ENCODE measurements around the gene RAP2B. TPM values are rescaled to one million over a fixed set of nuclear protein-coding genes. Genes with fewer than 3 reads are reported as not detected.
"Not testable (repeated sequence)": the region's sequence is repeated elsewhere in the genome, so short reads cannot be mapped to it uniquely, and the experiment has no call there.

Gene RAP2B
- polyA plus RNA-seq (ENCODE audit: insufficient read length in 10 of 10): 1 to 10 TPM; 5.3 to 9.9 (median 6.8) TPM
- long read RNA-seq, donor 1, full-length matches to known transcripts: 49 of 49 reads
- long read RNA-seq, donor 1, partial matches to known transcripts: 0 of 49 reads
- long read RNA-seq, donor 1, other reads (novel, unspliced or antisense): 0 of 49 reads
- long read RNA-seq, donor 2, full-length matches to known transcripts: 29 of 29 reads
- long read RNA-seq, donor 2, partial matches to known transcripts: 0 of 29 reads
- long read RNA-seq, donor 2, other reads (novel, unspliced or antisense): 0 of 29 reads
- long read RNA-seq, donor 3: 0 reads
- long read RNA-seq, donor 4, full-length matches to known transcripts: 45 of 45 reads
- long read RNA-seq, donor 4, partial matches to known transcripts: 0 of 45 reads
- long read RNA-seq, donor 4, other reads (novel, unspliced or antisense): 0 of 45 reads
- long read RNA-seq, donor 5, full-length matches to known transcripts: 29 of 29 reads
- long read RNA-seq, donor 5, partial matches to known transcripts: 0 of 29 reads
- long read RNA-seq, donor 5, other reads (novel, unspliced or antisense): 0 of 29 reads
- long read RNA-seq, donor 6, full-length matches to known transcripts: 67 of 67 reads
- long read RNA-seq, donor 6, partial matches to known transcripts: 0 of 67 reads
- long read RNA-seq, donor 6, other reads (novel, unspliced or antisense): 0 of 67 reads
- long read RNA-seq, donor 7, full-length matches to known transcripts: 27 of 27 reads
- long read RNA-seq, donor 7, partial matches to known transcripts: 0 of 27 reads
- long read RNA-seq, donor 7, other reads (novel, unspliced or antisense): 0 of 27 reads
- long read RNA-seq, donor 8, full-length matches to known transcripts: 61 of 61 reads
- long read RNA-seq, donor 8, partial matches to known transcripts: 0 of 61 reads
- long read RNA-seq, donor 8, other reads (novel, unspliced or antisense): 0 of 61 reads
- long read RNA-seq, donor 9, full-length matches to known transcripts: 3 of 3 reads
- long read RNA-seq, donor 9, partial matches to known transcripts: 0 of 3 reads
- long read RNA-seq, donor 9, other reads (novel, unspliced or antisense): 0 of 3 reads

GRCh38 chr3:153161714-153162512, at the start of gene RAP2B:
TSS of gene RAP2B (plus strand) at chr3:153162226. CDS start at chr3:153162694, 468 bp downstream.
- DNase-seq: peak; percentile 96 to 98 (median 97)

- no peak for DNase-seq
Observed at GRCh38 chr3:153113541-153113940, 48.5 kb upstream of the RAP2B start.

- DNase-seq: not testable (repeated sequence)
Observed at GRCh38 chr3:153114270-153114669, 47.8 kb upstream of the RAP2B start.

- no peak for DNase-seq
Observed at GRCh38 chr3:153115326-153115725, 46.7 kb upstream of the RAP2B start.

- no peak for DNase-seq
Observed at GRCh38 chr3:153127788-153128187, 34.2 kb upstream of the RAP2B start.

- DNase-seq: no peak
Observed at GRCh38 chr3:153129426-153129825, 32.6 kb upstream of the RAP2B start.

GRCh38 chr3:153129866-153130265, 32.2 kb upstream of the RAP2B start:
- DNase-seq: no peak

- DNase-seq: peak in 1 of 3 donors; percentile 78
Observed at GRCh38 chr3:153130312-153130977, 31.6 kb upstream of the RAP2B start.

GRCh38 chr3:153137626-153138025, 24.4 kb upstream of the RAP2B start:
- no peak for DNase-seq

GRCh38 chr3:153138276-153139210, 23.5 kb upstream of the RAP2B start:
- peak; percentile 13 to 66 (median 44) for DNase-seq

GRCh38 chr3:153142961-153143360, 19.1 kb upstream of the RAP2B start:
- no peak for DNase-seq

- no peak for DNase-seq
Observed at GRCh38 chr3:153144071-153144470, 18.0 kb upstream of the RAP2B start.

- DNase-seq: peak in 1 of 3 donors; percentile 39
Observed at GRCh38 chr3:153144779-153145178, 17.2 kb upstream of the RAP2B start.

- no peak for DNase-seq
Observed at GRCh38 chr3:153145454-153145853, 16.6 kb upstream of the RAP2B start.

- DNase-seq: no peak
Observed at GRCh38 chr3:153146191-153147053, 15.6 kb upstream of the RAP2B start.

- DNase-seq: no peak
Observed at GRCh38 chr3:153150991-153151390, 11.0 kb upstream of the RAP2B start.

- DNase-seq: not testable (repeated sequence)
Observed at GRCh38 chr3:153155786-153156185, 6.2 kb upstream of the RAP2B start.

- no peak for DNase-seq
Observed at GRCh38 chr3:153158189-153158588, 3.8 kb upstream of the RAP2B start.

Measured in muscle of back (tissue), 13 donors.